ENCODE data around the gene KIAA0319L. TPM values are rescaled to one million over a fixed set of nuclear protein-coding genes. Genes with fewer than 3 reads are reported as not detected.

KIAA0319L gene
- total and polyA plus RNA-seq, 2 donors (not counting 3 experiments of a cell fraction or from before 2014, with no cell fraction given), result 31.4 to 43.4 TPM

- no peaks in the 10 kb centered on the region for H4K20me1 ChIP-seq (replicated peaks; ENCODE audit: control insufficient read depth, extremely low read depth, insufficient read depth, low read length)
- no peak for TF ChIP-seq MAX (IDR thresholded peaks at IDR 0.05; ENCODE audit: insufficient read depth, insufficient read length)
- no peak for TF ChIP-seq GATA2 (IDR thresholded peaks at IDR 0.05; ENCODE audit: insufficient read depth, insufficient read length, low read depth, low read length)
- no peak for TF ChIP-seq JUN (IDR thresholded peaks at IDR 0.05; ENCODE audit: borderline replicate concordance, insufficient read depth, insufficient read length, low read depth)
- no peak for TF ChIP-seq EZH2 (IDR thresholded peaks at IDR 0.05; ENCODE audit: borderline replicate concordance, low read depth, low read length, severe bottlenecking)
- TF ChIP-seq POLR2AphosphoS5 (IDR thresholded peaks at IDR 0.05; ENCODE audit: insufficient read depth, low read depth, low read length), result no peak
- no peak for TF ChIP-seq MYC (IDR thresholded peaks at IDR 0.05; ENCODE audit: low read depth, low read length)
- no peak for TF ChIP-seq POLR2A (IDR thresholded peaks at IDR 0.05; ENCODE audit: low read depth, low read length)
- TF ChIP-seq FOS (IDR thresholded peaks at IDR 0.05; ENCODE audit: borderline replicate concordance, insufficient read depth, low read length), result no peak
- TF ChIP-seq CTCF (IDR thresholded peaks at IDR 0.05; ENCODE audit: extremely low read depth in 1 of 2, insufficient read depth in 1 of 2, low read depth in 1 of 2, low read length in 2 of 2), result no peak
- H2AFZ ChIP-seq (ENCODE audit: low read depth, low read length), result no peak overlapping the region
- dilution Hi-C loops (cut with MboI; ENCODE audit: extremely low pct_ligation_motif_present, low sequenced_read_pairs) (no loop called here), intact Hi-C loops (cut with micrococcal nuclease) (loop anchor here (5.0 kb wide), 1 partner anchor 708 kb away; no protein-coding TSS in a partner anchor)
- no peak overlapping the region for H3K9ac ChIP-seq (replicated peaks; ENCODE audit: extremely low read depth, insufficient read depth, low read length)
- FAIRE-seq, result no peak
- ChIA-PET CTCF (interaction anchor here (1.4 to 8.5 kb wide), 4 partner anchors 12 to 167 kb away, joined by 3 to 155 read pairs (median 7); no protein-coding TSS in a partner anchor), POLR2A (no interaction called here)
- peaks cover 11% of the 10 kb centered on the region for H3K79me2 ChIP-seq (ENCODE audit: control insufficient read depth, insufficient read depth, low read length)
- DNase-seq (ENCODE audit: low read depth, low spot score), result no peak
- H3K27me3 ChIP-seq (ENCODE audit: control insufficient read depth in 2 of 2, insufficient read depth in 2 of 2, low read length in 2 of 2), result no peaks in the 10 kb centered on the region
- no peak overlapping the region for H3K4me2 ChIP-seq (ENCODE audit: insufficient read depth, low read length)
- BruUV-seq (replicated peaks), result no TSS peak
- H3K4me1 ChIP-seq (ENCODE audit: control insufficient read depth, extremely low read depth, insufficient read depth, low read length), result peaks cover 6% of the 10 kb centered on the region
- H3K9me3 ChIP-seq (replicated peaks; ENCODE audit: control insufficient read depth, insufficient read depth, low read length), result no peaks in the 10 kb centered on the region
- no peaks in the 10 kb centered on the region for H3K9me1 ChIP-seq (replicated peaks; ENCODE audit: control insufficient read depth, extremely low read depth, insufficient read depth, low read length)
- H3K27ac ChIP-seq (ENCODE audit: insufficient read depth, low read depth, low read length), result no peak overlapping the region
- peaks cover 0 to 4% of the 10 kb centered on the region in 2 experiments for H3K36me3 ChIP-seq (ENCODE audit: control insufficient read depth in 2 of 2, extremely low read depth in 1 of 2, insufficient read depth in 2 of 2, low read length in 2 of 2)
- H3K4me3 ChIP-seq (replicated peaks in 1 of 3; ENCODE audit: insufficient read depth in 1 of 3, low read depth in 1 of 3, low read length in 3 of 3), result no peak overlapping the region
Observed at GRCh38 chr1:35560256-35561225, 3.3 kb upstream of the KIAA0319L start.
